ENCODE results near the gene BANF2.

DNA sequence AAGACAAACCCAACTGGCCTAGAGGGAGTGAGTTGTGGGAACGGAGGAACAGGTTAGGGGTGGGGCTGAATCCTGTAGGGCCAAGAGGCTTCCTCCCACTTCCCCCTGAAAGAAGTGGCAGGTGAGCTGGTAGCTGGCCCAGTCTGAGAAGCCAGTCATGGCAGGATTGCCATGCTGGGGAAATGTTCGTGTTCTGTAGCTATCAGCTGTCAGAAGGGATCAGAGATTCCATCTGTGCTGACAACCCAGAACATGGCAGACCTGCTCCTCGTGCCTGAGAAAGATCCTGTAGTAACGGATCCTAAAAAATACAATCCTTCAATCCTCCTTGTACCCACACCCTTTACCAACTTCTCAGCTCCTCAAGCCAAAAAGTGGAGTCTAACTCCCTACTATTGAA lies 43.0 kb downstream of the BANF2 start:
- TF ChIP-seq, protein P1, sequence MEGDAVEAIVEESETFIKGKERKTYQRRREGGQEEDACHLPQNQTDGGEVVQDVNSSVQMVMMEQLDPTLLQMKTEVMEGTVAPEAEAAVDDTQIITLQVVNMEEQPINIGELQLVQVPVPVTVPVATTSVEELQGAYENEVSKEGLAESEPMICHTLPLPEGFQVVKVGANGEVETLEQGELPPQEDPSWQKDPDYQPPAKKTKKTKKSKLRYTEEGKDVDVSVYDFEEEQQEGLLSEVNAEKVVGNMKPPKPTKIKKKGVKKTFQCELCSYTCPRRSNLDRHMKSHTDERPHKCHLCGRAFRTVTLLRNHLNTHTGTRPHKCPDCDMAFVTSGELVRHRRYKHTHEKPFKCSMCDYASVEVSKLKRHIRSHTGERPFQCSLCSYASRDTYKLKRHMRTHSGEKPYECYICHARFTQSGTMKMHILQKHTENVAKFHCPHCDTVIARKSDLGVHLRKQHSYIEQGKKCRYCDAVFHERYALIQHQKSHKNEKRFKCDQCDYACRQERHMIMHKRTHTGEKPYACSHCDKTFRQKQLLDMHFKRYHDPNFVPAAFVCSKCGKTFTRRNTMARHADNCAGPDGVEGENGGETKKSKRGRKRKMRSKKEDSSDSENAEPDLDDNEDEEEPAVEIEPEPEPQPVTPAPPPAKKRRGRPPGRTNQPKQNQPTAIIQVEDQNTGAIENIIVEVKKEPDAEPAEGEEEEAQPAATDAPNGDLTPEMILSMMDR (IDR thresholded peaks at IDR 0.05; ENCODE audit: borderline replicate concordance, extremely low read depth, low read length, poor library complexity, severe bottlenecking) = no peak
- no peak for TF ChIP-seq EZH2 (IDR thresholded peaks at IDR 0.05; ENCODE audit: borderline replicate concordance, low read depth, low read length, severe bottlenecking)
